ENCODE measurements around the gene NFE2L1.

DNA sequence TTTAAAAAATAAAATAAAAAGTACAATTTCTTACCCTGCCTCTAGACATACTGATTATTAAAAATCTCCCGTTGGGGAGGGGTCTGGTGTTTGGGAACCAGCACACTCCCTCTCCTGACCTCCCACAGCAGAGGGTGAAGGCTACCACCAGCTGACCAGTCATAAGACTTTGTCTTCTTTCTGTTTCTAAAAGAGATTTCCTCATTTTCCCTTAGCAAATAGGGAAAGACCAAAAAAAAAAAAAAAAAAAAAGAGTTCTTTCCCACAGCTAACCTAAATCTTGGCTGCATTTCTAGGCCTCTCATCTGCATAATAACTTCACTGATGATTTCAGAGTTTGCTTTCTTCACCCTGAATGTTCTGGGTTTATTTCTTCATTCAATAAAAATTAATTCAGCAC is 47.0 kb upstream of the NFE2L1 start:
- no peak for TF ChIP-seq POLR2A (IDR thresholded peaks at IDR 0.05)
- TF ChIP-seq, protein P1, sequence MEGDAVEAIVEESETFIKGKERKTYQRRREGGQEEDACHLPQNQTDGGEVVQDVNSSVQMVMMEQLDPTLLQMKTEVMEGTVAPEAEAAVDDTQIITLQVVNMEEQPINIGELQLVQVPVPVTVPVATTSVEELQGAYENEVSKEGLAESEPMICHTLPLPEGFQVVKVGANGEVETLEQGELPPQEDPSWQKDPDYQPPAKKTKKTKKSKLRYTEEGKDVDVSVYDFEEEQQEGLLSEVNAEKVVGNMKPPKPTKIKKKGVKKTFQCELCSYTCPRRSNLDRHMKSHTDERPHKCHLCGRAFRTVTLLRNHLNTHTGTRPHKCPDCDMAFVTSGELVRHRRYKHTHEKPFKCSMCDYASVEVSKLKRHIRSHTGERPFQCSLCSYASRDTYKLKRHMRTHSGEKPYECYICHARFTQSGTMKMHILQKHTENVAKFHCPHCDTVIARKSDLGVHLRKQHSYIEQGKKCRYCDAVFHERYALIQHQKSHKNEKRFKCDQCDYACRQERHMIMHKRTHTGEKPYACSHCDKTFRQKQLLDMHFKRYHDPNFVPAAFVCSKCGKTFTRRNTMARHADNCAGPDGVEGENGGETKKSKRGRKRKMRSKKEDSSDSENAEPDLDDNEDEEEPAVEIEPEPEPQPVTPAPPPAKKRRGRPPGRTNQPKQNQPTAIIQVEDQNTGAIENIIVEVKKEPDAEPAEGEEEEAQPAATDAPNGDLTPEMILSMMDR (IDR thresholded peaks at IDR 0.05), result no peak

Measured in prostate gland (tissue), 2 donors.